Memory B cell (primary cell): ENCODE data around the gene DCTPP1.

ENCODE experiments used
- ATAC-seq: fragments of 150-1000 bp; cut with Tn5 transposase; 2 replicates; pipeline ENCODE4 v1.10.0; 2021; ENCODE audit warnings: low read depth, mild to moderate bottlenecking, moderate library complexity
- DNase-seq, 2 donors: peaks; one replicate each; pipeline ENCODE4 v3.0.0; 2022; ENCODE audit warnings: low spot score in 2 of 2
- H3K27ac Mint-ChIP-seq: one replicate; pipeline ENCODE4 v1.8.0; 2022; ENCODE audit warnings: mild to moderate bottlenecking, moderate library complexity, mixed read lengths
- H3K27me3 Mint-ChIP-seq: one replicate; pipeline ENCODE4 v1.8.0; 2022; ENCODE audit warnings: mixed read lengths
- H3K36me3 Mint-ChIP-seq: one replicate; pipeline ENCODE4 v1.8.0; 2022; ENCODE audit warnings: mild to moderate bottlenecking, mixed read lengths
- H3K4me1 Mint-ChIP-seq: one replicate; pipeline ENCODE4 v1.8.0; 2022; ENCODE audit warnings: mixed read lengths
- H3K4me3 Mint-ChIP-seq: one replicate; pipeline ENCODE4 v1.8.0; 2022; ENCODE audit warnings: mild to moderate bottlenecking, moderate library complexity, mixed read lengths
- H3K9me3 Mint-ChIP-seq: one replicate; pipeline ENCODE4 v1.8.0; 2022; ENCODE audit warnings: mixed read lengths

The DCTPP1 gene

GRCh38 chr16:30395992-30396585 is 33.7 kb downstream of the DCTPP1 start:
- peak overlapping the region; percentile 58 for H3K27ac Mint-ChIP-seq
- ATAC-seq (no peak), DNase-seq (no peak)
- peaks cover 16% of the 10 kb centered on the region for H3K4me1 Mint-ChIP-seq
- peak overlapping the region; percentile 81 for H3K4me3 Mint-ChIP-seq
- no peaks in the 10 kb centered on the region for H3K27me3 Mint-ChIP-seq
- peaks cover 3% of the 10 kb centered on the region for H3K36me3 Mint-ChIP-seq
- H3K9me3 Mint-ChIP-seq, result no peaks in the 10 kb centered on the region

DNA sequence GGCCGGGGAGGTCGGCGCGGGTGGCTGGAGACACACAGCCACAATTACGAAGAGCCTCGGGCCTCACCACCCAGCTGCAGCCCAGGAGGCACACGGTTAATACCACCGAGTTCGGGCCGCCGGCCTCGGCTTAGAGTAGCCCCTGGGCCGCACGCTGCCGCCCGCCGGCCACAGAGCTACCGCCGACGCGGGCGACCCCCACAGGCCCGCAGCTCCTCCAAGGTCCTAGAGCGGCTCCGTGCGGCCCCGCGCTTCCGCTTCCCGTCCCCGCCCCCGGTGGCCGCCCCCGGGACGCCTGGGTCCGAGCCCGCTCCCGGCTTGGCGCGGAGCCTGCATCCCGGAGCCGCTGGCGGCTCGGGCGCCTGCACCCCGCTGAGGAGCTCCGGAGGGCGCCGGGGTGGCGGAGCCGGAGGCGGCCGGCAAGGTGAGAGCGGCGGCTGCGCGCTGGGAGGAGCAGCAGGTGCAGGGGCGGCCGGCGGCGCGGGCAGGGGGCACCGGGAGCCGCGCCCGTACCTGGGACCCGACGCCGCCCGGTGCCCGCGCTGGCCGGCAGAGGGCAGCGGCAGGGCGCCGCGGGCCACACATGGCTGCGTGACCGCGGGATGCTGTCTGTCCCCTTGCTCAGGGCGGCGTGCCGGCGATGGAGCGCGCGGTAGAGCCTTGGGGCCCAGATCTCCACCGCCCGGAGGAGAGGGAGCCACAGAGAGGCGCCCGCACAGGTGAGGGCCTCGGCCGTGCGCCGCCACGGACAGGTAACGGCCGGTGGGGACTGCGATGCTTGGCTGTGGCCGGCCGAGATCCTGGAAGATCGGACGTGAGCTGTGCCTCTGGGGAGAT is 34.5 kb downstream of the DCTPP1 start, which contains the start of gene ZNF48:
ZNF48 (plus strand) TSS at position 266 of the 837 bp plus-strand sequence; CDS start at position 641, 375 bp downstream.
- H3K36me3 Mint-ChIP-seq, result peaks cover 3% of the 10 kb centered on the region
- peaks cover 16% of the 10 kb centered on the region for H3K4me1 Mint-ChIP-seq
- ATAC-seq, result peak; percentile 93
- no peaks in the 10 kb centered on the region for H3K9me3 Mint-ChIP-seq
- H3K27me3 Mint-ChIP-seq, result no peaks in the 10 kb centered on the region
- peak within 1 kb of the TSS; percentile 83 for H3K27ac Mint-ChIP-seq
- peak; percentile 61 to 69 for DNase-seq
- peak within 1 kb of the TSS; percentile 81 for H3K4me3 Mint-ChIP-seq

- peak overlapping the region; percentile 83 for H3K27ac Mint-ChIP-seq
- H3K27me3 Mint-ChIP-seq, result no peaks in the 10 kb centered on the region
- H3K9me3 Mint-ChIP-seq, result no peaks in the 10 kb centered on the region
- DNase-seq (no peak), ATAC-seq (no peak)
- peaks cover 16% of the 10 kb centered on the region for H3K4me1 Mint-ChIP-seq
- peaks cover 3% of the 10 kb centered on the region for H3K36me3 Mint-ChIP-seq
- H3K4me3 Mint-ChIP-seq, result peak overlapping the region; percentile 81
Observed at GRCh38 chr16:30394592-30395154, 35.2 kb downstream of the DCTPP1 start.

DNA sequence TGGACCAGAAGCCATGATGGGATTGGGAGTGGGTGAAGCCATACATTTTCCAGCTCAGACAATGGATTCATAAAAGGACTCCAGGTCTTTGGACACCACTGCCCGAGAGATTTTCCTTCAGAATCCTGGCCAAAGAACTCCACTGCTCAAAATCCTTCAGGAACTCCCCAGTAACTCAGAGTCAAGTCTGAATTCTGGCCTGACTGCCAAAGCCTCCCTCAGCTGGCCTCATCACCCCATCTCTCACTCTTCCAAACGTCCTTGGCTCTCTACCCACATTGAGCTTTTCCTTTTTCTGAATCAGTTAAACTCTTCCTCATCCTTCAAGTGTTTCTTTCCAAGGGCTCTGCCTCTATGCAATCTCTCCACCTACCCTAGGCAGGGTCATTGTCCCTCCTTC is 46.3 kb downstream of the DCTPP1 start:
- DNase-seq (no peak), ATAC-seq (no peak)
- peak overlapping the region; percentile 35 for H3K4me3 Mint-ChIP-seq
- peak overlapping the region; percentile 91 for H3K27ac Mint-ChIP-seq
- H3K4me1 Mint-ChIP-seq, result peaks cover 24% of the 10 kb centered on the region
- peaks cover 3% of the 10 kb centered on the region for H3K36me3 Mint-ChIP-seq
- no peaks in the 10 kb centered on the region for H3K27me3 Mint-ChIP-seq
- H3K9me3 Mint-ChIP-seq, result no peaks in the 10 kb centered on the region

- H3K36me3 Mint-ChIP-seq, result peaks cover 5% of the 10 kb centered on the region
- peak within 1 kb of the TSS; percentile 90 for H3K4me3 Mint-ChIP-seq
- peak; percentile 70 to 71 for DNase-seq
- H3K27me3 Mint-ChIP-seq, result no peaks in the 10 kb centered on the region
- peak; percentile 42 for ATAC-seq
- H3K27ac Mint-ChIP-seq, result peak within 1 kb of the TSS; percentile 91
- peaks cover 29% of the 10 kb centered on the region for H3K4me1 Mint-ChIP-seq
- no peaks in the 10 kb centered on the region for H3K9me3 Mint-ChIP-seq
Observed at GRCh38 chr16:30382111-30382881, 47.5 kb downstream of the DCTPP1 start, which contains the start of gene SEPTIN1. TSS of gene SEPTIN1 (minus strand) at chr16:30382561. CDS start at chr16:30382542, 19 bp downstream.

DNA sequence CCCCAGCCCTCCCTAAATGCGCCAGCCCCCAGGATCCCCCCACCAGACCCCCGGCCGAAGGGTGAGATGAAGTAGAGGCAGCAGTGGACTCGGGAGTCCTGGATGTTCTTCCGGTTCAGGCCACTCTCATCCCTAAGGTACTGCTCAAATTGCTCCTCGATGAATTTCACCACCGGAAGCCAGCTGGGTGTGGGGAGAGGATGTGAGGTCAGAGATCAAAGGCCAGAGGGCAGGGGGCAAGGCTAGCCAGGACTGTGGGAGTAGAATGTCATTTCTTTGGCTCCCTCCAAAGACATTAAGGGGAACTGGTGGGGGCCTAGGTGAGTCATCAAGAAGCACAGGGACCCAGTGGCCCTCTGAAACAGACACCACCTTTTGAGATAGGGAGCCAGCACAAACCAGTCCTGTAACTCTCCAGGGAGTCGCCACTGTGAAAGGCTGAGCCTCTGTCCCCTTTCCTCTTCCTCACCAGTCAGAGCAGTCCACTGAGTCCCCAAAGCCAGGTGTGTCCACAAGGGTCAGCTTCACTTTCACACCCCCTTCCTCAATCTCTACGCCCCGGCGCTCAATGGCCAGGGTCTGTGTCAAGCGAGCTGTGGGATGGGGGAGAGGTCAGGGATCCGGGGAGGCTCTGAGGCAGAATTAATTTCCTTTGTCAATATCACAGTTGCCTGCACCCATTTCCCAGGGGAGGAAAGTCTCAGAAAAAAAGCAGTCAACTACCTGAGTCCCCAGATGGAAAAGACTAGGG is 48.4 kb downstream of the DCTPP1 start:
- Mint-ChIP-seq H3K27ac (peak overlapping the region; percentile 91), H3K9me3 (no peaks in the 10 kb centered on the region), H3K27me3 (no peaks in the 10 kb centered on the region), H3K4me3 (peak overlapping the region; percentile 90), H3K4me1 (peaks cover 31% of the 10 kb centered on the region), H3K36me3 (peaks cover 5% of the 10 kb centered on the region)
- DNase-seq (no peak), ATAC-seq (no peak)

DNA sequence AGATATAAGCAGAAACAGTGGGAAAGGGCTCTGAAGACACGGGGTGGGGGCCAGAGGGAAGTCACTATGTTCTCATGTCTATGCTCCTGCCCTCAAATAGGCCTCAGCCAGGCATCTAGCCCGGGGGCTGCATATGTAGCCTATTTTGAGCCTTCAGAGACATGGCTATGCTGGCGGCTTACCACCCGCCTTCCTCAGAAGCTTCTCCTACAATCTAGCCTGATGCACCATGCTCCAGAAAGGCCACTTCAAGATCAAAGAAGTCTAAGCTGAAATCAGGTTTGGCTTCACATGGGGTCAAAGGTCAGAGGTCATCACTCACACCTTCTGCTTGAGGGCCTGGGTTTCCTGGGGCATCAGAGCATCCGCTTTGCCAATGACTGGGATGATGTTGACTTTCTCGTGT is 49.0 kb downstream of the DCTPP1 start:
- peaks cover 31% of the 10 kb centered on the region for H3K4me1 Mint-ChIP-seq
- peaks cover 5% of the 10 kb centered on the region for H3K36me3 Mint-ChIP-seq

DNA sequence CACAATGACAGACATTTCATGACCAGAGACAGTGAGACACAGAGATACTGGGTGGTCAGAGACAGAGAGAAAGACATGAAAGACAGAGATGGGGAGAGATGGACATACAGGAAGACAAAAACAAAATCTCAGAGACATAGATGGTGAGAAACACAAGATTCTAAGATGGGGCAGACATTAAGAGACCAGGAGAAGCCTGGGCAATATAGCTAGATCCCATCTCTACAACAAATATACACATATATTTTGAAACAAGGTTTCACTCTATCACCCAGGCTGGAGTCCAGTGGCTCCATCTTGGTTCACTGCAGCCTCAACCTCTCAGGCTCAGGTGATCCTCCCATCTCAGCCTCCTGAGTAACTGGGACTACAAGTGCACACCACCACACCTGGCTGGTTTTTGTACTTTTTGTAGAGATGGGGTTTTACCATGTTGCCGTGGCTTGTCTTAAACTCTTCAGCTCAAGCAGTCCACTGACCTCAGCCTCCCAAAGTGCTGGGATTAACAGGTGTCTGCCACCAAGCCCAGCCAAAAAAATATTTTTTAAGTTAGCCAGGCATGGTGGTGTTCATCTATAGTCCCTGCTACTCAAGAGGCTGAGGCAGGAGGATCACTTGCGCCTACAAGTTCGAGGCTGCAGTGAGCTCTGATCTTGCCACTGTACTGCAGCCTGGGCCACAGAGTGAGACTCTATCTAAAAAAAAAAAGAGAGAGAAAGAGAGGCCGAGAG is 49.6 kb downstream of the DCTPP1 start:
- Mint-ChIP-seq H3K27ac (peak overlapping the region; percentile 98), H3K9me3 (no peaks in the 10 kb centered on the region), H3K4me3 (peak overlapping the region; percentile 97), H3K4me1 (peaks cover 31% of the 10 kb centered on the region), H3K27me3 (no peaks in the 10 kb centered on the region), H3K36me3 (peaks cover 5% of the 10 kb centered on the region)
- ATAC-seq, result no peak
- DNase-seq, result no peak

More for the DNA sequence above, 49.0 kb downstream of the DCTPP1 start:
- peak overlapping the region; percentile 32 for H3K4me3 Mint-ChIP-seq
- ATAC-seq (no peak), DNase-seq (no peak)
- H3K27ac Mint-ChIP-seq, result peak overlapping the region; percentile 91
- H3K27me3 Mint-ChIP-seq, result no peaks in the 10 kb centered on the region
- no peaks in the 10 kb centered on the region for H3K9me3 Mint-ChIP-seq

GRCh38 chr16:30379158-30379783 is 50.6 kb downstream of the DCTPP1 start:
- DNase-seq, result peak in 1 of 2 donors; percentile 60
- H3K27me3 Mint-ChIP-seq, result no peaks in the 10 kb centered on the region
- ATAC-seq, result no peak
- H3K4me3 Mint-ChIP-seq, result peak overlapping the region; percentile 97
- peaks cover 5% of the 10 kb centered on the region for H3K36me3 Mint-ChIP-seq
- peaks cover 31% of the 10 kb centered on the region for H3K4me1 Mint-ChIP-seq
- H3K27ac Mint-ChIP-seq, result peak overlapping the region; percentile 98
- H3K9me3 Mint-ChIP-seq, result no peaks in the 10 kb centered on the region

DNA sequence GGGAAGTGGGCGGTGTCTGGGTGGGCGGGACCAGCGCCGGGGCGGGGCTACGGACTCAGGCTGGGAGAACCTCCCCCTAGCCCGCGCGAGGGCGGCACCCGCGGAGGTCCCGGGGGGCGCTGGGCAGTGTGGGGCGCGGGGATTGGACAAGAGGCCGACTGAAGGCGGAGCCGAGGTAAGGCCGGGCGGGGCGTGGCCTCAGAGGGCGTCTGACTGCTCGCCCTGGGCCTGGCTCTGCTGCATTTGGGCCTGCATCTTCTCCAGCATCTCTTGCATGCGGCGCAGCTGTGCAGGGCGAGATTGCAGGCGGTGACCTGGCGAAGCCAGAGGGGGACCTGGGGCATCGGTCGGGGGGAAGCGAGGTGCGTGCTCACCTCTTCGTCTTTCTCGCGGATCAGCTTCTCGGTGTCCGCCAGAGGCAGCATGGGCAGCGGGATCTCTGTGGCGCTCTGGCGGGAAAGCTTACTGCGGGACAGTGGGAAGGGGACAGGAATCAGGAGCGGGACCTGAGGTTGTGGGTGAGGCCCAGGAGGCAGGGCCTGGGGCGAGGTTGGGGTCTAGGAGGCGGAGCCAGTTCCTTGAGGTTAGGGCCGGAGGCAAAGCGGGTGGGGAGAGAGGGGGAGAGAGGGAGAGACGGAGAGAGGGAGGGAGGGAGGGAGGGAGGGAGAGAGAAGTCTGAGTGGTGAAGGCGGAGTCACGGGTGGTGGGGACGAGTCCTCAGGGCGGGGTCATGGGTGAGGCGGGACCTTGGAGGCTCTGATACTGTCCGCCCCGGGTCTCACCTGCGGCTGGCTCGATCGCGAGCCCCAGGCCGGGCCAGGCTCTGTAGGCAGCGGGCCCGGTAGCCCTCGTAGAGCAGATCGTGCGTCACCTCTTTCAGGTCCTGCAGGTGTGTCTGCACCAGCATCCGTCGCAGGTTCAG is 51.3 kb downstream of the DCTPP1 start:
- peak; percentile 80 for ATAC-seq
- H3K9me3 Mint-ChIP-seq, result no peaks in the 10 kb centered on the region
- H3K27me3 Mint-ChIP-seq, result no peaks in the 10 kb centered on the region
- peak overlapping the region; percentile 97 for H3K4me3 Mint-ChIP-seq
- peak; percentile 94 to 99 for DNase-seq
- H3K27ac Mint-ChIP-seq, result peak overlapping the region; percentile 98
- H3K36me3 Mint-ChIP-seq, result peaks cover 5% of the 10 kb centered on the region
- peaks cover 28% of the 10 kb centered on the region for H3K4me1 Mint-ChIP-seq

GRCh38 chr16:30377812-30378235 is 52.0 kb downstream of the DCTPP1 start:
- ATAC-seq, result peak; percentile 48
- Mint-ChIP-seq H3K9me3 (no peaks in the 10 kb centered on the region), H3K4me1 (peaks cover 26% of the 10 kb centered on the region), H3K36me3 (peaks cover 5% of the 10 kb centered on the region), H3K4me3 (peak overlapping the region; percentile 97), H3K27me3 (no peaks in the 10 kb centered on the region), H3K27ac (peak overlapping the region; percentile 98)
- peak; percentile 84 to 85 for DNase-seq
